Smooth muscle cell (in vitro differentiated cells): ENCODE results near the gene IQCE. TPM values are rescaled to one million over a fixed set of nuclear protein-coding genes. Genes with fewer than 3 reads are reported as not detected.

Experiments
- DNase-seq: peaks from one replicate; lab custom pipeline; 2025; ENCODE audit not compliant: unreplicated experiment; lab: John Stamatoyannopoulos, UW
- H2AFZ ChIP-seq: fragments of 200-600 bp; sonication (generic); 2 replicates; pipeline ENCODE4 v1.6.0; 2016; ENCODE audit warnings: antibody characterized with exemption, low read depth, mild to moderate bottlenecking
- H3F3A ChIP-seq: fragments of 200-600 bp; sonication (generic); 2 replicates; pipeline ENCODE4 v1.6.0; 2017; ENCODE audit warnings: antibody characterized with exemption, low read depth
- H3K27ac ChIP-seq: fragments of 200-600 bp; sonication (generic); 2 replicates; pipeline ENCODE4 v1.5.1; 2016; ENCODE audit warnings: low read depth, mild to moderate bottlenecking
- H3K27me3 ChIP-seq: fragments of 200-600 bp; sonication (generic); 2 replicates; pipeline ENCODE4 v1.6.1; 2016; ENCODE audit warnings: low read depth, mild to moderate bottlenecking
- H3K36me3 ChIP-seq: fragments of 200-600 bp; sonication (generic); 2 replicates; pipeline ENCODE4 v1.5.1; 2016; ENCODE audit warnings: low read depth
- H3K4me1 ChIP-seq: fragments of 200-600 bp; sonication (generic); 2 replicates; pipeline ENCODE4 v1.5.1; 2016; ENCODE audit warnings: low read depth
- H3K4me2 ChIP-seq: fragments of 200-600 bp; sonication (generic); 2 replicates; pipeline ENCODE4 v1.6.0; 2016; ENCODE audit warnings: mild to moderate bottlenecking
- H3K4me3 ChIP-seq: fragments of 200-600 bp; sonication (generic); 2 replicates; pipeline ENCODE4 v1.5.1; 2016; ENCODE audit warnings: mild to moderate bottlenecking
- H3K79me2 ChIP-seq: fragments of 200-600 bp; sonication (generic); 2 replicates; pipeline ENCODE4 v1.6.0; 2016; ENCODE audit warnings: low read depth, mild to moderate bottlenecking
- H3K9ac ChIP-seq: fragments of 200-600 bp; sonication (generic); 2 replicates; pipeline ENCODE4 v1.6.0; 2016; ENCODE audit warnings: low read depth
- H3K9me3 ChIP-seq: fragments of 200-600 bp; sonication (generic); replicated peaks from 2 replicates; pipeline ENCODE4 v1.5.1; 2016; ENCODE audit warnings: low read depth
- H4K20me1 ChIP-seq: fragments of 200-600 bp; sonication (generic); 2 replicates; pipeline ENCODE4 v1.6.0; 2016; ENCODE audit warnings: low read depth
- WGBS: methylation state at CpG from one replicate; pipeline ENCODE4 v1.1.7; 2016; ENCODE audit warnings: low lambda C conversion rate; 5-methylcytosine and 5-hydroxymethylcytosine counted together
- polyA plus RNA-seq: library from polyadenylated mRNA; unstranded; fragments of >200 nt; fragmentation: Nextera tagmentation; extraction: Ambion mirVana; gene quantifications from 2 replicates; pipeline ENCODE4 v1.2.1, GENCODE V29; 2016
- total RNA-seq: library from RNA; depleted of rRNA; stranded (reverse); fragments of >200 nt; gene quantifications from 2 replicates; pipeline ENCODE4 v1.2.3, GENCODE V29; 2014
- TF ChIP-seq, protein P1 (sequence below): fragments of 200-600 bp; sonication (generic); IDR thresholded peaks from 2 replicates; pipeline ENCODE4 v1.5.1; 2017; ENCODE audit warnings: borderline replicate concordance, mild to moderate bottlenecking, antibody characterized with exemption; ENCODE audit not compliant: insufficient read depth, poor library complexity, severe bottlenecking

IQCE gene
- total and polyA plus RNA-seq, 2 experiments from 2014 or later = 5.8 to 12.7 TPM

DNA sequence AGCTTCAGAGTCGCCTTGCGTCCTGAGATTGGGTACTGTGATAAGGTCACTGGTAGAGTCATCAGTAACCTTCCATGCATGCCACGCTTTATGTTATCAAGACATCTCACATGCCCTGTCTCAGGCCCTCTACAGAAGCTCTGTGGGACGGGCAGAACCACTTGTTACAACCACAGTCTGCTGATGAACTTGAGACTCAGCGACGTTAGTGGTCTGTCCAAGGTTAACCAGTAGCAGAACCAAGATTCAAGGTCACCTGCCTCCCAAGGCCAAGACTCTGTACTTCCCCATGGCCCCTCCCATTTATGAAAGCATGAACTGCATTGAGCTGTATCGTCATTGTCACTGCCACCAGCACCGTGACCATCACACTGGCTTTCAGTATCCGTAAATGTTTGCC lies 15.0 kb downstream of the IQCE start:
- Histone ChIP-seq H3F3A (peaks cover 3% of the 10 kb centered on the region), H3K27ac (no peak overlapping the region), H3K4me3 (no peak overlapping the region), H3K4me1 (peaks cover 18% of the 10 kb centered on the region), H3K4me2 (no peak overlapping the region), H3K79me2 (peaks cover 3% of the 10 kb centered on the region), H4K20me1 (peaks cover 8% of the 10 kb centered on the region), H2AFZ (no peak overlapping the region), H3K9ac (no peak overlapping the region), H3K36me3 (no peaks in the 10 kb centered on the region), H3K27me3 (no peaks in the 10 kb centered on the region), H3K9me3 (no peaks in the 10 kb centered on the region)
- TF ChIP-seq, protein P1, sequence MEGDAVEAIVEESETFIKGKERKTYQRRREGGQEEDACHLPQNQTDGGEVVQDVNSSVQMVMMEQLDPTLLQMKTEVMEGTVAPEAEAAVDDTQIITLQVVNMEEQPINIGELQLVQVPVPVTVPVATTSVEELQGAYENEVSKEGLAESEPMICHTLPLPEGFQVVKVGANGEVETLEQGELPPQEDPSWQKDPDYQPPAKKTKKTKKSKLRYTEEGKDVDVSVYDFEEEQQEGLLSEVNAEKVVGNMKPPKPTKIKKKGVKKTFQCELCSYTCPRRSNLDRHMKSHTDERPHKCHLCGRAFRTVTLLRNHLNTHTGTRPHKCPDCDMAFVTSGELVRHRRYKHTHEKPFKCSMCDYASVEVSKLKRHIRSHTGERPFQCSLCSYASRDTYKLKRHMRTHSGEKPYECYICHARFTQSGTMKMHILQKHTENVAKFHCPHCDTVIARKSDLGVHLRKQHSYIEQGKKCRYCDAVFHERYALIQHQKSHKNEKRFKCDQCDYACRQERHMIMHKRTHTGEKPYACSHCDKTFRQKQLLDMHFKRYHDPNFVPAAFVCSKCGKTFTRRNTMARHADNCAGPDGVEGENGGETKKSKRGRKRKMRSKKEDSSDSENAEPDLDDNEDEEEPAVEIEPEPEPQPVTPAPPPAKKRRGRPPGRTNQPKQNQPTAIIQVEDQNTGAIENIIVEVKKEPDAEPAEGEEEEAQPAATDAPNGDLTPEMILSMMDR = no peak
- 96% methylated on average over 9 of the region's 9 CpGs for WGBS
- no peak for DNase-seq

GRCh38 chr7:2575046-2575732 lies 16.4 kb downstream of the IQCE start:
- Histone ChIP-seq H3K27ac (no peak overlapping the region), H3F3A (peaks cover 3% of the 10 kb centered on the region), H3K4me3 (no peak overlapping the region), H3K36me3 (no peaks in the 10 kb centered on the region), H3K9me3 (no peaks in the 10 kb centered on the region), H3K4me1 (peaks cover 10% of the 10 kb centered on the region), H3K9ac (no peak overlapping the region), H3K27me3 (no peaks in the 10 kb centered on the region), H3K79me2 (peaks cover 3% of the 10 kb centered on the region), H2AFZ (no peak overlapping the region), H3K4me2 (no peak overlapping the region), H4K20me1 (peaks cover 8% of the 10 kb centered on the region)
- 87% methylated on average over 20 of the region's 21 CpGs for WGBS
- DNase-seq = no peak
- TF ChIP-seq, protein P1 = no peak

- peaks cover 3% of the 10 kb centered on the region for H3F3A ChIP-seq
- H3K4me1 ChIP-seq = peaks cover 10% of the 10 kb centered on the region
- H3K4me3 ChIP-seq = no peak overlapping the region
- WGBS = 76% methylated on average over 21 of the region's 21 CpGs
- H3K36me3 ChIP-seq = no peaks in the 10 kb centered on the region
- H3K9ac ChIP-seq = no peak overlapping the region
- DNase-seq = no peak
- H4K20me1 ChIP-seq = peaks cover 8% of the 10 kb centered on the region
- H3K9me3 ChIP-seq = no peaks in the 10 kb centered on the region
- no peaks in the 10 kb centered on the region for H3K27me3 ChIP-seq
- H3K79me2 ChIP-seq = no peaks in the 10 kb centered on the region
- H3K4me2 ChIP-seq = no peak overlapping the region
- TF ChIP-seq, protein P1 = no peak
- H3K27ac ChIP-seq = no peak overlapping the region
- H2AFZ ChIP-seq = no peak overlapping the region
These were observed 17.1 kb downstream of the IQCE start for GRCh38 chr7:2575733-2576340.
